Thymus (tissue), 14 donors: ENCODE results near the gene FGR. TPM values are rescaled to one million over a fixed set of nuclear protein-coding genes. Genes with fewer than 3 reads are reported as not detected.
A peak's percentile ranks its signal among the peaks of the same experiment; 100 is the strongest.
"Not testable (repeated sequence)": the region's sequence is repeated elsewhere in the genome, so short reads cannot be mapped to it uniquely, and the experiment has no call there.

Source experiments
- DNase-seq, 9 donors: peaks; one replicate each; pipeline ENCODE4 v3.0.0-alpha.2; 2013; ENCODE audit warnings: low spot score in 9 of 9, low read depth in 6 of 9, missing footprints in 1 of 9
- H3K27ac ChIP-seq, 2 donors: one replicate each; pipeline ENCODE4 v1.5.1; 2013; ENCODE audit warnings: control low read depth in 1 of 2, low read depth in 1 of 2, low read length in 1 of 2, mild to moderate bottlenecking in 1 of 2, moderate library complexity in 1 of 2
- H3K27me3 ChIP-seq, 2 donors: one replicate each; pipeline ENCODE4 v1.5.1; 2013; ENCODE audit warnings: low read length in 1 of 2; ENCODE audit not compliant: control insufficient read depth in 2 of 2, insufficient read depth in 1 of 2
- H3K36me3 ChIP-seq, 2 donors: one replicate each; pipeline ENCODE4 v1.5.1; 2013; ENCODE audit warnings: low read length in 1 of 2, mild to moderate bottlenecking in 1 of 2, moderate library complexity in 1 of 2; ENCODE audit not compliant: control insufficient read depth in 2 of 2, insufficient read depth in 2 of 2
- H3K4me1 ChIP-seq, 2 donors: one replicate each; pipeline ENCODE4 v1.5.1; 2013; ENCODE audit warnings: low read length in 2 of 2; ENCODE audit not compliant: control insufficient read depth in 2 of 2, insufficient read depth in 2 of 2
- H3K4me3 ChIP-seq, 2 donors: one replicate each; pipeline ENCODE4 v1.5.1; 2013; ENCODE audit warnings: low read length in 2 of 2, control low read depth in 1 of 2, mild to moderate bottlenecking in 1 of 2
- H3K9me3 ChIP-seq, 2 donors: one replicate each; pipeline ENCODE4 v1.5.1; 2013; ENCODE audit warnings: low read length in 1 of 2, mild to moderate bottlenecking in 1 of 2; ENCODE audit not compliant: control insufficient read depth in 2 of 2, insufficient read depth in 1 of 2
- WGBS: extraction: QIAGEN DNeasy Blood & Tissue Kit; methylation state at CpG from one replicate; pipeline ENCODE4 v1.1.7; 2013; 5-methylcytosine and 5-hydroxymethylcytosine counted together
- long read RNA-seq, 10 donors: transcript quantifications; one replicate each; lab custom pipeline, GENCODE V29; 2026
- polyA plus RNA-seq: library from polyadenylated mRNA; stranded (reverse); fragments of 200-250 nt; gene quantifications from one replicate; pipeline ENCODE4 v1.2.3, GENCODE V29; 2013
- total RNA-seq: library from RNA; stranded (reverse); fragments of 120-200 nt; gene quantifications from one replicate; pipeline ENCODE4 v1.2.4, GENCODE V29; 2013
- donor health status: healthy.

The FGR gene
- total RNA-seq (8.4 TPM), polyA plus RNA-seq (38.7 TPM)
- long read RNA-seq, donor 1, result 0 reads
- long read RNA-seq, donor 2, partial matches to known transcripts, result 0 of 1 reads
- long read RNA-seq, donor 2, other reads (novel, unspliced or antisense), result 0 of 1 reads
- long read RNA-seq, donor 3, result 0 reads
- long read RNA-seq, donor 4, result 0 reads
- long read RNA-seq, donor 5, partial matches to known transcripts, result 0 of 2 reads
- long read RNA-seq, donor 5, other reads (novel, unspliced or antisense), result 0 of 2 reads
- long read RNA-seq, donor 6, result 0 reads
- long read RNA-seq, donor 7, result 0 reads
- long read RNA-seq, donor 8, result 0 reads
- long read RNA-seq, donor 9, partial matches to known transcripts, result 0 of 1 reads
- long read RNA-seq, donor 9, other reads (novel, unspliced or antisense), result 0 of 1 reads
- long read RNA-seq, donor 10, result 0 reads

DNA sequence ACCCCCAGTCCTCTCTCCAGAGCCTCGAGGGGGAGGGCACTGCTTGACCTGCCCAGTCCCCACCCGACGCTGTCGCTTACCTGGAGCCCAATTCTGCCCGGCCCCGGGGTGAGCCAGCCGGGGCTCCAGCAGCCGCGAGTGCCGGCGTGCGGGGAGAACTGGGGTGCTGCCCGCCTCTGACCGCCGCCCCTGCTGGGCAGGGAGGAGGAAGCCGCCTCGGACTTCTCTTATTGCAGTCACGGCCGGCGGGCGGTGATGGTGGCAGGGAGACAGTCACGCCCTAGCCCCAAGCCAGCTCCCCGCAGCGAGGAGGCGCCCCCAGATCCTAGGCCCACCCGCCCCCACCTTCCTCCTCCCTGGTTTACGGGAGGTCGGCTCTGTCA is at the start of gene FGR:
TSS of gene FGR (minus strand) at position 201 of the 383 bp plus-strand sequence. CDS start 11,269 bp downstream, outside the sequence.
- DNase-seq, result no peak
- Histone ChIP-seq H3K9me3 (no peaks in the 10 kb centered on the region), H3K4me1 (peaks cover 42 to 66% of the 10 kb centered on the region in 2 donors), H3K27ac (peak within 1 kb of the TSS in 1 of 2 donors; percentile 70), H3K27me3 (peaks cover 0 to 23% of the 10 kb centered on the region in 2 donors), H3K4me3 (peak within 1 kb of the TSS; percentile 41 to 60), H3K36me3 (no peaks in the 10 kb centered on the region)
- WGBS, result 41% methylated on average over 28 of the region's 28 CpGs

DNA sequence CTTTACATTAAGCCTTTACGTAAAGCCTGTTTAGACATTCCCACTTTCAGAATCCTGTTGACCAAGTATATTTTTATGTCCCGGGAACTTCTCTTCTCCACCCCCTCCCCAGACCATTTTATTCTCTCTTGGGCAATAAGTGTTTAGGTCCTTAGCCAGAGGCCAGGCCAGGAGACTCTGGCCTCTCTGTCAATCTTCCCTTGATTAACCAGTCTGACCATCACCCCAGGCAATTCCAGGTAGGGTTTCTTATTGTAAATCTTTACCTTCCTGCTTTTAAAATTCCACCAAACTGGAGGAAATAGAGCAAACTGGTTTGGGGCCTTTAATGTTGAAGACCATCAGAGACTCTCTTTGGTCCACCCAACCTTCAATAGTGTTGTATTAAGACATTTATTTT is 49.2 kb upstream of the FGR start:
- H3K4me3 ChIP-seq, result no peak overlapping the region
- no peaks in the 10 kb centered on the region for H3K36me3 ChIP-seq
- H3K9me3 ChIP-seq, result peaks cover 1 to 17% of the 10 kb centered on the region in 2 donors
- H3K27me3 ChIP-seq, result no peaks in the 10 kb centered on the region
- peaks cover 0 to 23% of the 10 kb centered on the region in 2 donors for H3K4me1 ChIP-seq
- no peak for DNase-seq
- WGBS, result 97% methylated on average over 2 of the region's 2 CpGs
- H3K27ac ChIP-seq, result no peak overlapping the region

DNA sequence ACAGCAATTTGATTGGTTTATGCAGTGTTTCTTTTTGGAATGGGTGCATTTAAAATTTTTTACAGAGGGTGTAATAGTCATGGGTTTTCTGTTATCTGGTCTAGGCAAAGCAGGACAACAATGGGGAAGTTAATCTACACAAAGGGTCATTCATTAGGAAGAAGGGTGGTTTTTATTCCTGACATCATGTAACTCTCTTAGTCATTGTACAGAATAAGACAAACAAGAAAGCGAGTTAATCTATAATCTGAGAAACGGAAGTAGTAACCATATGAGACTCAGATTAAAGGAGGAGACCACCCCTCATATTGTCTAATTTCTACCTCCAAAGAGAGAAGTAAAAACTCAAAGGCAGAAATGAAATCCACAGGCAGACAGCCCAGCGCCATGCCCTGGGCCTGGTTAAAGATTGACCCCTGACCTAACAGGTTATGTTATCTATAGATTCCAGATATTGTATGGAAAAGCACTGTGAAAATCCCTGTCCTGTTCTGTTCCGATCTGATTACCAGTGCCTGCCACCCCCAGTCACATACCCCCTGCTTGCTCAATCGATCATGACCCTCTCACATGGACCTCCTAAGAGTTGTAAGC is 47.5 kb upstream of the FGR start:
- 97% methylated on average over 5 of the region's 5 CpGs for WGBS
- Histone ChIP-seq H3K9me3 (peaks cover 1 to 17% of the 10 kb centered on the region in 2 donors), H3K27ac (no peak overlapping the region), H3K36me3 (no peaks in the 10 kb centered on the region), H3K4me3 (no peak overlapping the region), H3K27me3 (no peaks in the 10 kb centered on the region), H3K4me1 (peaks cover 0 to 23% of the 10 kb centered on the region in 2 donors)
- no peak for DNase-seq

DNA sequence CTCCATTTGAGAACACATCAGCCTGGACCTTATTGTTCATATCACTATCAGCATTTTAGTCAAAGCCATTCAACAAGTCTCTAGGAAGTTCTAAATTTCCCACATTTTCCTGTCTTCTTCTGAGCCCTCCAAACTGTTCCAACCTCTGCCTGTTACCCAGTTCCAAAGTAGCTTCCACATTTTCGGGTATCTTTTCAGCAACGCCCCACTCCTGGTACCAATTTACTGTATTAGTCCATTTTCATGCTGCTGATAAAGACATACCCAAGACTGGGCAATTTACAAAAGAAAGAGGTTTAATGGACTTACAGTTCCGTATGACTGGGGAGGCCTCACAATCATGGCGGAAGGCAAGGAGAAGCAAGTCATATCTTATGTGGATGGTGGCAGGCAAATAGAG is 46.6 kb upstream of the FGR start:
- not testable (repeated sequence) for H3K36me3 ChIP-seq, H3K27ac ChIP-seq, H3K4me3 ChIP-seq, DNase-seq, H3K27me3 ChIP-seq
- H3K9me3 ChIP-seq, result peaks cover 1 to 17% of the 10 kb centered on the region in 2 donors
- H3K4me1 ChIP-seq, result peaks cover 0 to 17% of the 10 kb centered on the region in 2 donors
- 98% methylated on average over 4 of the region's 4 CpGs for WGBS

DNA sequence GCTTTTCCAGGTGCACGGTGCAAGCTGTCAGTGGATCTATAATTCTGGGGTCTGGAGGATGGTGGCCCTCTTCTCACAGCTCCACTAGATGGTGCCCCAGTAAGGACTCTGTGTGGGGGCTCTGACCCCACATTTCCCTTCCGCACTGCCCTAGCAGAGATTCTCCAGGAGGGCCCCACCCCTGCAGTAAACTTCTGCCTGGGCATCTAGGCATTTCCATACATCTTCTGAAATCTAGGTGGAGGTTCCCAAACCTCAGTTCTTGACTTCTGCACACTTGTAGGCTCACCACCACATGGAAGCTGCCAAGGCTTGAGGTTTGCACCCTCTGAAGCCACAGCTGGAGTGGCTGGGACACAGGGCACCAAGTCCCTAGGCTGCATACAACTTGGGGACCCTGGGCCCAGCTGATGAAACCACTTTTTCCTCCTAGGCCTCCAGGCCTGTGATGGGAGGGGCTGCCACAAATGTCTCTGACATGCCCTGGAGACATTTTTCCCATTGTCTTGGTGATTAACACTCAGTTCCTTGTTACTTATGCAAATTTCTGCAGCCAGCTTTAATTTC is 45.3 kb upstream of the FGR start:
- DNase-seq, H3K36me3 ChIP-seq, H3K27ac ChIP-seq, H3K4me1 ChIP-seq, H3K4me3 ChIP-seq, H3K27me3 ChIP-seq: not testable (repeated sequence)
- WGBS, result 99% methylated on average over 2 of the region's 2 CpGs
- peaks cover 1 to 17% of the 10 kb centered on the region in 2 donors for H3K9me3 ChIP-seq

DNA sequence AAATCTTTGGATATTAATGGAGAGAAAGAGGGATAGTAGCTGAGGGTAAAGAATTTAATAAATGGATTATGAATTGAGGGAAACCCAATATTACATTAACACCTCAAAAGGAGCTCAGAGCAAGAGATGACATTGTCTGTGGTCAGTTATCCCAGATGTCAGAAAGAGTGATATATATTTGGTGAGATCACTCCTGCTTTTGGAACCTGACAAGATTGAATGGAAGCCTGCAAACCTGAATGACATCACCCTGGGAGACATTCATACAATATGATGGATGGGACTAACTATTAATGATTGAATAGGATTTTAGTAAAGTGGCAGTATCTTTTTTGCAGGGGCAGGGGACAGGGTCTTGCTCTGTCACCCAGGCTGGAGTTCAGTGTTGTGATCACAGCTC is 43.8 kb upstream of the FGR start:
- no peak overlapping the region for H3K27ac ChIP-seq
- DNase-seq, result no peak
- H3K9me3 ChIP-seq, result peaks cover 1 to 17% of the 10 kb centered on the region in 2 donors
- no peaks in the 10 kb centered on the region for H3K27me3 ChIP-seq
- H3K4me3 ChIP-seq, result no peak overlapping the region
- no peaks in the 10 kb centered on the region for H3K4me1 ChIP-seq
- H3K36me3 ChIP-seq, result no peaks in the 10 kb centered on the region

DNA sequence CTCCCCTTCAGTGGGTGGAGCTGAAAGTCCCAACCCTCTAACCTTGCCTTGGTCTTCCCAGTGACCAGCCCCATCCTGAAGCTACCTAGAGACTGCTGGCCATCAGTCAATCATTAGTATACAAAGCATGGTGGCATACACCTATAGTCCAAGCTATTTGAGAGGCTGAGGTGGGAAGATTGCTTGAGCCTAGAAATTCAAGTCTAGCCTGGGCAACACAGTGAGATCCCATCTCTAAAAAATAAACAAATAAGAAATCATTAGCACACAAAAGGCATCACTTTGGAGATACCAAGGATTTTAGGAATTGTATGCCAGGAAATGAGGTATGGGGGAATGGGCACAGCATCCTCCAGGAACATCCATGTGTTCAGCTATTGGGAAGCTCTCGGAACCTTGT is 41.4 kb upstream of the FGR start:
- H3K4me3 ChIP-seq, result no peak overlapping the region
- WGBS, result 98% methylated on average over 1 of the region's 1 CpG
- peaks cover 1 to 13% of the 10 kb centered on the region in 2 donors for H3K9me3 ChIP-seq
- H3K27ac ChIP-seq, result no peak overlapping the region
- DNase-seq, result no peak
- no peaks in the 10 kb centered on the region for H3K36me3 ChIP-seq
- no peaks in the 10 kb centered on the region for H3K27me3 ChIP-seq
- peaks cover 4 to 14% of the 10 kb centered on the region in 2 donors for H3K4me1 ChIP-seq

DNA sequence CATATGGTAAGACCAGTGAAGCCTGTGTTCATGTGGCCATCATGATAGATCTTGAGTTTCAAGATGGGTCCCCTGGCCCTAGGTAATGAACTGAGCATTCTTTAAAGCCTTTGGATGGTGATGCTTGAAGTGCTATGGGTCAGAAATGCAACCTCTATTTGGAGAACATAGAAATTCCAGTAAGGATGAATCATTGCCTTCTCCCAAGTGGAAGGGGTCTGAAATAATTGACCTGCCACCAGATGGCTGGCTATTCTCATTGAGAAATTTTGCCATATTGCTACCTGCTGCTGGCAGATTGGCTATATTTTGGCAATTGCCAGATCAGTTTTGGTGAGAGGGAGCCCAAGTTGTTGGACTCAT is 37.7 kb upstream of the FGR start:
- Histone ChIP-seq H3K27me3 (no peaks in the 10 kb centered on the region), H3K27ac (peak overlapping the region; percentile 85 to 91), H3K9me3 (no peaks in the 10 kb centered on the region), H3K36me3 (peaks cover 1 to 4% of the 10 kb centered on the region in 2 donors), H3K4me1 (peaks cover 15 to 42% of the 10 kb centered on the region in 2 donors), H3K4me3 (peak overlapping the region in 1 of 2 donors; percentile 54)
- no peak for DNase-seq
